GM23248 (cell line): ENCODE measurements around the gene KRTAP2-2. TPM values are rescaled to one million over a fixed set of nuclear protein-coding genes. Genes with fewer than 3 reads are reported as not detected.
"Not testable (repeated sequence)": the region's sequence is repeated elsewhere in the genome, so short reads cannot be mapped to it uniquely, and the experiment has no call there.

Experiments used
- DNase-seq: peaks from one replicate; pipeline ENCODE4 v3.0.0-alpha.2; 2015
- H2AFZ ChIP-seq: fragments of 200-600 bp; sonication (generic); 2 replicates; pipeline ENCODE4 v1.6.1; 2016; ENCODE audit warnings: antibody characterized with exemption
- H3F3A ChIP-seq: fragments of 200-600 bp; sonication (generic); 2 replicates; pipeline ENCODE4 v1.6.1; 2016; ENCODE audit warnings: mild to moderate bottlenecking, antibody characterized with exemption, mixed run types; ENCODE audit not compliant: insufficient read depth
- H3K27ac ChIP-seq: fragments of 200-600 bp; sonication (generic); 2 replicates; pipeline ENCODE4 v1.5.1; 2016; ENCODE audit warnings: mild to moderate bottlenecking
- H3K27me3 ChIP-seq: fragments of 200-600 bp; sonication (generic); replicated peaks from 2 replicates; pipeline ENCODE4 v1.6.1; 2016; ENCODE audit warnings: mild to moderate bottlenecking; ENCODE audit not compliant: insufficient read depth
- H3K36me3 ChIP-seq: fragments of 200-600 bp; sonication (generic); 2 replicates; pipeline ENCODE4 v1.6.1; 2016; ENCODE audit warnings: low read depth, mild to moderate bottlenecking
- H3K4me1 ChIP-seq: fragments of 200-600 bp; sonication (generic); 2 replicates; pipeline ENCODE4 v1.6.1; 2016; ENCODE audit warnings: mild to moderate bottlenecking; ENCODE audit not compliant: insufficient read depth
- H3K4me2 ChIP-seq: fragments of 200-600 bp; sonication (generic); one replicate; pipeline ENCODE4 v1.6.1; 2016; ENCODE audit warnings: mild to moderate bottlenecking; ENCODE audit not compliant: unreplicated experiment
- H3K4me3 ChIP-seq: fragments of 200-600 bp; sonication (generic); 2 replicates; pipeline ENCODE4 v1.5.1; 2016; ENCODE audit warnings: mild to moderate bottlenecking
- H3K79me2 ChIP-seq: fragments of 200-600 bp; sonication (generic); 2 replicates; pipeline ENCODE4 v1.6.1; 2016; ENCODE audit warnings: mild to moderate bottlenecking; ENCODE audit not compliant: insufficient read depth
- H3K9ac ChIP-seq: fragments of 200-600 bp; sonication (generic); 2 replicates; pipeline ENCODE4 v1.6.1; 2016; ENCODE audit warnings: mild to moderate bottlenecking
- H3K9me2 ChIP-seq: fragments of 200-600 bp; sonication (generic); 2 replicates; pipeline ENCODE4 v1.6.1; 2016; ENCODE audit warnings: mixed run types, mild to moderate bottlenecking, moderate library complexity; ENCODE audit not compliant: insufficient read depth
- H3K9me3 ChIP-seq: fragments of 200-600 bp; sonication (generic); one replicate; pipeline ENCODE4 v1.6.1; 2017; ENCODE audit warnings: low read depth
- H4K20me1 ChIP-seq: fragments of 200-600 bp; sonication (generic); 2 replicates; pipeline ENCODE4 v1.6.0; 2016; ENCODE audit not compliant: insufficient read depth
- EZH2 ChIP-seq: fragments of 200-600 bp; sonication (generic); IDR thresholded peaks from 2 replicates; pipeline ENCODE4 v1.6.1; 2018; ENCODE audit warnings: antibody characterized with exemption, mild to moderate bottlenecking; ENCODE audit not compliant: insufficient read depth, poor library complexity, severe bottlenecking
- EZH2phosphoT487 ChIP-seq: fragments of 200-600 bp; sonication (generic); IDR thresholded peaks from 2 replicates; pipeline ENCODE4 v1.6.1; 2018; ENCODE audit warnings: antibody characterized with exemption, moderate library complexity, mild to moderate bottlenecking, low read depth; ENCODE audit not compliant: insufficient read depth
- WGBS, 2 experiments: methylation state at CpG; one replicate each; pipeline ENCODE4 v1.1.6; 2015 to 2017; ENCODE audit warnings: low lambda C conversion rate in 2 of 2, low coverage in 1 of 2; ENCODE audit errors: missing lambda C conversion rate in 2 of 2; 5-methylcytosine and 5-hydroxymethylcytosine counted together
- in situ Hi-C: fragments of 300-500 bp; cut with MboI; formaldehyde crosslinking; loops from 2 replicates; pipeline ENCODE4 v1.15.0; 2020
- polyA plus RNA-seq: library from polyadenylated mRNA; unstranded; fragments of >200 nt; fragmentation: Nextera tagmentation; extraction: Ambion mirVana; gene quantifications from 2 replicates; pipeline ENCODE4 v1.2.1, GENCODE V29; 2016
- total RNA-seq: library from RNA; depleted of rRNA; stranded (reverse); fragments of >200 nt; shearing (Covaris generic); gene quantifications from 2 replicates; pipeline ENCODE4 v1.2.3, GENCODE V29; 2014

The KRTAP2-2 gene
- total and polyA plus RNA-seq, 2 experiments from 2014 or later = 0.74 TPM; not detected in 1

DNA sequence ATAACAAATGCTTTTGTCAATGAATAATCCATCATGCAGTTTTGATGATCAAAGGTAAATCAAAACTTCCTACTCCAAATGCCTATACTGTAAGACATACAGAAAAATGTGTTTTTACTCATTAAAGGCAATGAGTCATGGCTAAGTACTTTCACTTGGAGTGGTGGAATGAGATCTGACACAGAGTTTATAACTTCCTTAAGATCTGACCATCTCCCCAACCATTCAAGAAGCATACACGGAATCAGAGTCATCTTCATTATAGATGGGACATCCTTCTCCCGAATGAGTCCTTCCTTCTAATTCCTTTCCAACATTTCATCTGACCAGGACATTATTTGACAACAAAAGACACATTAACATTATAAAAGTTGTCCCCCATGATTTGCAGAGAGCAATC is 28.4 kb upstream of the KRTAP2-2 start:
- H3K27ac ChIP-seq = peak overlapping the region; percentile 57; the same call in 1 of the 2 replicates
- in situ Hi-C loops, H3K9ac ChIP-seq, H3K36me3 ChIP-seq, H4K20me1 ChIP-seq, H3K9me2 ChIP-seq, H3K9me3 ChIP-seq, H3K79me2 ChIP-seq, H3K27me3 ChIP-seq, H2AFZ ChIP-seq, H3K4me3 ChIP-seq: not testable (repeated sequence)
- H3K4me2 ChIP-seq = peak overlapping the region; percentile 46
- H3K4me1 ChIP-seq = peaks cover 20% of the 10 kb centered on the region
- H3F3A ChIP-seq = peaks cover 20% of the 10 kb centered on the region
- WGBS, 2 experiments = 0 to 3% methylated on average over 2 of the region's 2 CpGs
- peak; percentile 67 for DNase-seq
- 0 out of 2 replicates have a peak, but pooled peaks have one; percentile 40 for TF ChIP-seq EZH2phosphoT487

DNA sequence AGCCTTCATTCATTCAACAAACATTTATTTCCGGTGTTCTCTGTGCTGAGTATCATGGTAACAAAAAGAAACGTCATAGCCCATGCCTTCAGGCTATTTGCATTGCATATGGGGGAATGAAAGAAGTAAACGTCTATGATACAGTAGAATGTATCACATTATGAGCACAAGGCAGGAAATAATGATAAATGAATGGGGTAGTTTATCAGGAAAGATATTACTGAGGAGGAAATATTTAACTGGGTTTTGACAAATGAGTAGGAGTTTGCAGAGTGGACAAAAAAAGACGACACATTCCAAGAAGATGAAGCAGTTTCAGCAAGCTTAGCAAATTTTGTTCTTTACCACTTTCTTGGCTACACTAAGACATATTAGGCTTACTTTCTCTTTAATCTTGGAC is 27.6 kb upstream of the KRTAP2-2 start:
- peaks cover 20% of the 10 kb centered on the region for H3F3A ChIP-seq
- TF ChIP-seq EZH2phosphoT487 (no peak), EZH2 (no peak)
- peak overlapping the region; percentile 46 for H3K4me2 ChIP-seq
- no peaks in the 10 kb centered on the region for H3K27me3 ChIP-seq
- no peaks in the 10 kb centered on the region for H4K20me1 ChIP-seq
- peaks cover 20% of the 10 kb centered on the region for H3K4me1 ChIP-seq
- peak; percentile 38 for DNase-seq
- H3K9ac ChIP-seq = no peak overlapping the region
- in situ Hi-C loops = no loop called here
- H3K27ac ChIP-seq = peak overlapping the region; percentile 26; the same call in 1 of the 2 replicates
- no peaks in the 10 kb centered on the region for H3K79me2 ChIP-seq
- H3K9me3 ChIP-seq = no peaks in the 10 kb centered on the region
- H3K4me3 ChIP-seq = 0 out of 2 replicates have a peak overlapping the region, but pooled peaks have one; percentile 2
- WGBS, 2 experiments = 43 to 51% methylated on average over 4 of the region's 4 CpGs
- no peaks in the 10 kb centered on the region for H3K9me2 ChIP-seq
- no peaks in the 10 kb centered on the region for H3K36me3 ChIP-seq
- no peak overlapping the region for H2AFZ ChIP-seq

DNA sequence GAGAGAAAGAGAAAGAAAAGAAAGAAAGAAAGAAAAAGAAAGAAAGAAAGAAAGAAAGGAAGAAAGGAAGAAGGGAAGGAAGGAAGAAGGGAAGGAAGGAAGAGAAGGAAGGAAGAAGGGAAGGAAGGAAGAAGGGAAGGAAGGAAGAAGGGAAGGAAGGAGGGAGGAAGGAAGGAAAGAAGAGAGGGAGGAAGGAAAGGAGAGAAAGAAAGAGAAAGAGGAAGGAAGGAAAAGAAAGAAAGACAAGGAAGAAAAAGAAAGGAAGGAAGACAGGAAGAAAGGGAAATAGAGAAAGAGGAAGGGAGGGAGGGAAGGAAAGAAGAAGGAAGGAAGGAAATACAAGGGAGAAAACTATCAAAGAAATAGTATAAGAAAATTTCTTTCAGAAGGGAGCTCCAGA is 21.8 kb upstream of the KRTAP2-2 start:
- H3K4me2 ChIP-seq = no peak overlapping the region
- no peak for DNase-seq
- no peaks in the 10 kb centered on the region for H3K27me3 ChIP-seq
- no peaks in the 10 kb centered on the region for H3K79me2 ChIP-seq
- H3F3A ChIP-seq = no peaks in the 10 kb centered on the region
- H3K9me3 ChIP-seq = no peaks in the 10 kb centered on the region
- no peaks in the 10 kb centered on the region for H4K20me1 ChIP-seq
- no peak overlapping the region for H3K27ac ChIP-seq
- no peak overlapping the region for H3K9ac ChIP-seq
- H3K9me2 ChIP-seq = no peaks in the 10 kb centered on the region
- H3K4me1 ChIP-seq = no peaks in the 10 kb centered on the region
- H3K4me3 ChIP-seq = no peak overlapping the region
- in situ Hi-C loops = no loop called here
- no peak overlapping the region for H2AFZ ChIP-seq
- H3K36me3 ChIP-seq = no peaks in the 10 kb centered on the region
- TF ChIP-seq EZH2 = no peak
- TF ChIP-seq EZH2phosphoT487 = no peak

DNA sequence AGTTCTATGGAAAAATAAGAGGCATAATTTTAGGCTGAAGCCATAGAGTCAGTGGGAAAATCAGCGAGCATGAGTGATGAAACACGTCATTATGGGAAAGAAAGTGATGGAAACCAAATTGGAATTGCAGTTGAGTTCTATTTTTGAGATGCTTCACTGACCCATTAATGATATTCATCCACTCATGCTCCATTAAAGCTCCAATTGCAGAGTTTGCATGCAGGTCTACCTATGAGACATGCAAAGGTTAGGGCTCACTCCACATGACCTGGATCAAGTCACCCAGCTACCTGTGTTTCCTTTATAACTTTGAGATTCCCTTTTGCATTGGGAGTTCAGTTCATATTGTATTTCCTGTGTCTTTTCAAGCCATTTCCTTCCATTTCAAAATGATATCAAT is 18.6 kb upstream of the KRTAP2-2 start:
- H3K4me3 ChIP-seq = no peak overlapping the region

More for the DNA sequence above, 18.6 kb upstream of the KRTAP2-2 start:
- no peaks in the 10 kb centered on the region for H3K36me3 ChIP-seq
- H3K27ac ChIP-seq = no peak overlapping the region
- H4K20me1 ChIP-seq = no peaks in the 10 kb centered on the region
- H3K9me2 ChIP-seq = no peaks in the 10 kb centered on the region
- H3K79me2 ChIP-seq = no peaks in the 10 kb centered on the region
- H3K9ac ChIP-seq = no peak overlapping the region
- 88 to 93% methylated on average over 2 of the region's 2 CpGs for WGBS, 2 experiments
- in situ Hi-C loops = no loop called here
- H3K4me1 ChIP-seq = no peaks in the 10 kb centered on the region
- H3K9me3 ChIP-seq = no peaks in the 10 kb centered on the region
- TF ChIP-seq EZH2phosphoT487 = no peak
- no peak for TF ChIP-seq EZH2
- no peak for DNase-seq
- no peak overlapping the region for H3K4me2 ChIP-seq
- H3K27me3 ChIP-seq = no peaks in the 10 kb centered on the region
- H3F3A ChIP-seq = no peaks in the 10 kb centered on the region
- no peak overlapping the region for H2AFZ ChIP-seq
